ENCODE data around the gene IL24.

- TF ChIP-seq CTCF (IDR thresholded peaks at IDR 0.05; ENCODE audit: low read depth, low read length, poor library complexity, severe bottlenecking), result no peak
- no peak for TF ChIP-seq EZH2phosphoT487 (IDR thresholded peaks at IDR 0.05; ENCODE audit: borderline replicate concordance, low read length)
These were observed 34.9 kb downstream of the IL24 start for GRCh38 chr1:206932177-206932576.

Measured in DOHH2 (cell line).